B cell (primary cell): ENCODE measurements around the gene COG3.

ENCODE experiments used
- CTCF ChIP-seq: fragments of 200-600 bp; IDR thresholded peaks from one replicate; pipeline ENCODE4 v1.8.0; 2022; ENCODE audit warnings: antibody characterized with exemption, mild to moderate bottlenecking
- EZH2 ChIP-seq: IDR thresholded peaks from 2 replicates; pipeline ENCODE4 v1.6.1; 2012; ENCODE audit warnings: borderline replicate concordance, low read depth, mild to moderate bottlenecking, moderate library complexity, low read length; ENCODE audit not compliant: insufficient read depth, poor library complexity, severe bottlenecking

GRCh38 chr13:45519493-45519892 is 54.8 kb downstream of the COG3 start:
- TF ChIP-seq CTCF: no peak
- no peak for TF ChIP-seq EZH2
